NCI-H460 (cell line): ENCODE data around the gene ANKUB1. TPM values are rescaled to one million over a fixed set of nuclear protein-coding genes. Genes with fewer than 3 reads are reported as not detected.

Source experiments
- DNase-seq: peaks from one replicate; pipeline ENCODE4 v3.0.0-alpha.2; 2016; ENCODE audit warnings: low read depth; ENCODE audit errors: extremely low read depth
- total RNA-seq: library from RNA; depleted of rRNA; stranded (reverse); fragments of >200 nt; shearing (Covaris generic); gene quantifications from 2 replicates; pipeline ENCODE4 v1.2.3, GENCODE V29; 2014

The ANKUB1 gene
- total RNA-seq, 1 experiment from 2014 or later, result not detected

- DNase-seq, result no peak
These were observed 19.8 kb upstream of the ANKUB1 start for GRCh38 chr3:149812165-149812605.

GRCh38 chr3:149810846-149811245 lies 18.5 kb upstream of the ANKUB1 start:
- no peak for DNase-seq

GRCh38 chr3:149809699-149810098 lies 17.3 kb upstream of the ANKUB1 start:
- DNase-seq, result no peak

GRCh38 chr3:149808209-149808829 lies 16.0 kb upstream of the ANKUB1 start:
- peak; percentile 57 for DNase-seq

- DNase-seq, result no peak
These were observed 13.9 kb upstream of the ANKUB1 start for GRCh38 chr3:149806171-149806778.

GRCh38 chr3:149801639-149802038 lies 9.3 kb upstream of the ANKUB1 start:
- DNase-seq, result no peak

GRCh38 chr3:149801195-149801594 lies 8.8 kb upstream of the ANKUB1 start:
- DNase-seq, result no peak

GRCh38 chr3:149800693-149801092 lies 8.3 kb upstream of the ANKUB1 start:
- DNase-seq, result no peak

GRCh38 chr3:149796026-149796425 lies 3.7 kb upstream of the ANKUB1 start:
- no peak for DNase-seq

GRCh38 chr3:149790698-149791097 lies 1.7 kb downstream of the ANKUB1 start:
- no peak for DNase-seq

GRCh38 chr3:149790268-149790667 lies 2.1 kb downstream of the ANKUB1 start:
- no peak for DNase-seq

- DNase-seq, result no peak
These were observed 8.2 kb downstream of the ANKUB1 start for GRCh38 chr3:149784064-149784704.

- no peak for DNase-seq
These were observed 8.8 kb downstream of the ANKUB1 start for GRCh38 chr3:149783576-149783975.

- DNase-seq, result no peak
These were observed 10.6 kb downstream of the ANKUB1 start for GRCh38 chr3:149781741-149782140.

GRCh38 chr3:149781211-149781610 lies 11.1 kb downstream of the ANKUB1 start:
- no peak for DNase-seq

- no peak for DNase-seq
These were observed 14.7 kb downstream of the ANKUB1 start for GRCh38 chr3:149777414-149778214.

- DNase-seq, result no peak
These were observed 16.2 kb downstream of the ANKUB1 start for GRCh38 chr3:149776170-149776569.

GRCh38 chr3:149772861-149773260 lies 19.5 kb downstream of the ANKUB1 start:
- DNase-seq, result no peak

- DNase-seq, result peak; percentile 48
These were observed 20.6 kb downstream of the ANKUB1 start for GRCh38 chr3:149771652-149772271.

GRCh38 chr3:149770246-149770645 lies 22.1 kb downstream of the ANKUB1 start:
- no peak for DNase-seq

GRCh38 chr3:149768704-149769103 lies 23.6 kb downstream of the ANKUB1 start:
- DNase-seq, result no peak
